ENCODE data around the gene SLC12A2.

The SLC12A2 gene

DNA sequence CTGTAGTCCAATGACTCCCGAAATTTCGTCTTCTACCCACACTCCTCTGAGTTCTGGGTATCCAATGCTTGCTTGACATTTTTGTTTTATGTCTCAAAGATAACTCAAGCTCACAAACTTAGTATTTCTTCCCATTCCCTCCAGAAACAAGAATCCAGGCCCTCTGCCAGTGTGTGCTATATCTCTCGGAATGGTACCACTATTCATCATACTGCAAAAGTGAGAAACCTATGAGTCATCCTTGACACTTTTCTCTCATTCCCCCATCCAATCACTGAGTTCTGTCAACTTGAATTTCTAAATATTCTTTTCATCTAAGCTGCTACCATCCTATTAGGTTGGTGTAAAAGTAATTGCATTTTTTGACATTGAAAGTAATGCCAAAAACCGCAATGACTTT lies 9.8 kb downstream of the SLC12A2 start:
- in situ Hi-C loops (cut with HindIII; ENCODE audit: low sequenced_read_pairs), result no loop called here

DNA sequence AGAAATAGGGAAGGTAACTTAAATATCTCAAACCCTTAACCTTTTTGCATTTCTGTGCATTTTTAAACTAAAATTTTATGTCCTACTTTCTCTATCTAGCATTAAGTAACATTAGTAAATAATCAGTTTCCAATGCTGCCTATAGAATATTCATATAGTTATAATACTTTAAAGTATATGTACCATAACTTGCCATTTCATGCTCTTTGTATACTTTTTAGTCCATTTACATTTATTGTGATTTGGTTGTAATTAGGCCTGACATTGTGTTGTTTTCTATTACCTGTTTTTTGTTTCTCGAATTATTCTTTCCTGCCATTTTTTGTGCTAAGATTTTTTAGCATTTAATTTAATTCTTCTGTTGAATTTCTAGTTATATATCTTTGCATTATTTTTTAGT lies 13.7 kb downstream of the SLC12A2 start:
- in situ Hi-C loops (cut with HindIII; ENCODE audit: low sequenced_read_pairs), result no loop called here

DNA sequence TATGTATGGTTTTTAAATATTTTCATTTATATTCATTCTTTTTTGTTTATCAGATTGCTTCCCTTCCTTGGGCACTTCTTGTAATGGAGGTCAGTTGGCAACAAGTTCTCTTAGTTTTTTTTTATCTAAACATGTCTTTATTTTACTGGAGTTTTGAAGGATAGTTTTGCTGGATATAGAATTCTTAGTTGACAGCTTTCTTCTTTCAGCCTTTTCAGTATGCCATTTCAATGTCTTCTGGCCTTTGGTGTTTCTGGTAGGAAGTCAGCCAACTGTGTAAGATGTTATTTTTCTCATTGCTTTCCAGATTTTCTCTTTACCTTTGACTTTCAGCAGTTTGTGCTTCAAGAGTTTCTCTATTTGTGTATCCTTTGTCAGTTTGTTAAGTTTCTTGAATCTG lies 14.2 kb downstream of the SLC12A2 start:
- in situ Hi-C loops (cut with HindIII; ENCODE audit: low sequenced_read_pairs), result no loop called here

GRCh38 chr5:128099944-128100343 lies 16.4 kb downstream of the SLC12A2 start:
- in situ Hi-C loops (cut with HindIII; ENCODE audit: low sequenced_read_pairs), result no loop called here

DNA sequence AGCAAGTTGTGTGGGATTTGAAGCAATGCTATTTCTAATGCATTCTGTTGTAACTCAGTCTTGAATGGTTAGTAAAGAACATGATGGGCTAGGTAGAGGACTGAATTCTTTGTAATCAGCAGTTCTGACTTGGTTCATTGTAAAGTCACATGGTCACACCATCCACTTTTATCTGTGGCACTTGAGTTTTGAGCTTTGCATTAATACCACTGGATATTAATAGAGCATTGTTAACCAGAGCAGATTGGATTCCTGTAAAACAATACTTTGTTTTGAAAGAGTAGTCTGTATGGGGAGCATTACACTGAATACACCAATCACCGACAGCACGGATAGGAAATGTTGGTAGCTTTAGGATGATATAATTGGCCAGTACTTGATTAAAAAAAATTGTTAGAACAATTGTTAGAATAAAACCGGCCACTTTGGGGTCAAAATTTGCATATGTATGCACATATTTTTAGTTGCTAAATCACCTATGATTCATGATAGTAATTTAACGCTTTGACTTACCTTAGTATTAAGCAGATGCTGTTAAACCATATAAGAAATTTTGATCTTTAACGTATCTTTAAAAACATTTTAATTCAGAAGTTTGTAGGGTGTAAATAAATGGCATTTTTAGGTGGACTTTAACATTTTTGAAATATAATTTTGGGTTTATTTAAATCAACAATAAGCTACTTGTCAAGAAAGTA lies 17.4 kb downstream of the SLC12A2 start:
- in situ Hi-C loops (cut with HindIII; ENCODE audit: low sequenced_read_pairs), result no loop called here

DNA sequence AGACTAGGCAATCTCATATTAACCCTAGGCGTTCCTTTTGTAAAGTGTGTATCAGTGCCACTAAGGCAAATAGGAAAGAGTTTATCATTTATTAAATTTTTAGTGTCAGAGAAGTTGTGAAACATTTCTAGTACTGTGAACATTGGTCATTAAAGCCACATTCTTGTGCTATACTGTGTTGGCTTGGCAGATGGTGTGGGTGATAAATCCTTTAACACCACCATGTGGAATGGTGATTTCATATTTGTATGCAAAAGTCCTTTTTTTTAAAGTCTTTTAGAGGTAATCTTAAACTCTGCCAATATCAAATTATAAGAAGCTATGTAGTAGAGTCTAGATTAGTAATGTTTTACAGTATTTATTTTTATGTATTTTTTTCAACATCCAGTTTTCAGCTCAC lies 18.1 kb downstream of the SLC12A2 start:
- in situ Hi-C loops (cut with HindIII; ENCODE audit: low sequenced_read_pairs), result no loop called here

GRCh38 chr5:128105203-128105602 lies 21.6 kb downstream of the SLC12A2 start:
- in situ Hi-C loops (cut with HindIII; ENCODE audit: low sequenced_read_pairs), result no loop called here

GRCh38 chr5:128109138-128109537 lies 25.6 kb downstream of the SLC12A2 start:
- in situ Hi-C loops (cut with HindIII; ENCODE audit: low sequenced_read_pairs), result no loop called here

- in situ Hi-C loops (cut with HindIII; ENCODE audit: low sequenced_read_pairs), result no loop called here
Observed at GRCh38 chr5:128109766-128110165, 26.2 kb downstream of the SLC12A2 start.

GRCh38 chr5:128111818-128112448 lies 28.4 kb downstream of the SLC12A2 start:
- in situ Hi-C loops (cut with HindIII; ENCODE audit: low sequenced_read_pairs), result no loop called here

DNA sequence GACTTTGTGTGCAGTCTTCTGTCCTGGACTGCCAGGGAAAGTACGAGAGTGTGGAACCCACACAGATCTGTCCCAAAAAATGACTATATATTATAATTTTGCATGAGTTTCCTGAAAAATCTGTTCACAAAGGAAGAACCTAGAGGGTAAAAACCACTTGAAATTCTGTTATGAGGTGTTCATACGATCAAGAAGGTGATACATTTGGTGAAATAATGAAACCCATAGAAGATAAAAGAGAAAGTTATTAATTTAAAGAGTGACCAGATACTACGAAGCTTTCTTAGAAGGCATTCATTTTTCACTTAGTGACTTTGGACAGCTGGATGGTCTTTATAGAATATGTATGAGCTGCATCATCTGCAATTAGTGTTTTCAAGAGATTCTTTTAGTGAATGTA lies 32.9 kb downstream of the SLC12A2 start:
- in situ Hi-C loops (cut with HindIII; ENCODE audit: low sequenced_read_pairs), result no loop called here

DNA sequence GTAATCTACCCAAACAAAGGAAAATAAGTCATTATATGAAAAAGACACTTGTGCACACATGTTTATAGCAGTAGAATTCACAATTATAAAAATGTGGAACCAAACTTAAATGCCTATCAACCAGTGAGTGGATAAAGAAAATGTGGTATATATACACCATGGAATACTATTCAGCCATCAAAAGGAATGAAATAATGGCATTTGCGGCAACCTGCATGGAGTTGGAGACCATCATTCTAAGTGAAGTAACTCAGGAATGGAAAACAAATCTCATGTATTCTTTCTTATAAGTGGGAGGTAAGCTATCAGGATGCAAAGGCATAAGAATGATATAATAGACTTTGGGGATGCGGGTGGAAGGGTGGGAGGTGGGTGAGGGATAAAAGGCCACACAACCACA lies 34.6 kb downstream of the SLC12A2 start:
- in situ Hi-C loops (cut with HindIII; ENCODE audit: low sequenced_read_pairs), result no loop called here

DNA sequence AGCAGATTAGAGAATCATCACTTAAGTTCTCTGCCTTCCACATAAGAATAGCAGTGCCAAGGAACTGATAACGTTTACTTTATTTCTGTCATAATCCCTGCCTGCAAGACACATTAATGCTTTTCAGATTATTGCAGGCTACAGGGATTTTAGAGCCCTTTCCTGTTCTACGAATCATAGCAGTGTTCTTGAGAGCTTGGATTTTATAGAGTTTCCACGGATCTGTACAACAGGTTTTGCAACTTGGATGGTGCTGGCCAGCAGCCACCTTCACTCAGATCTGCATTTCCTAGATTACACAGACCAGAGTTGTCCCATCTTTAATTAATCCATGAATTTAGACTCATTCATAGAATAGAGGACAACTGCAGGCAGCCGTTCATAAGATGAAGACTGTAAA lies 38.1 kb downstream of the SLC12A2 start:
- in situ Hi-C loops (cut with HindIII; ENCODE audit: low sequenced_read_pairs), result no loop called here

DNA sequence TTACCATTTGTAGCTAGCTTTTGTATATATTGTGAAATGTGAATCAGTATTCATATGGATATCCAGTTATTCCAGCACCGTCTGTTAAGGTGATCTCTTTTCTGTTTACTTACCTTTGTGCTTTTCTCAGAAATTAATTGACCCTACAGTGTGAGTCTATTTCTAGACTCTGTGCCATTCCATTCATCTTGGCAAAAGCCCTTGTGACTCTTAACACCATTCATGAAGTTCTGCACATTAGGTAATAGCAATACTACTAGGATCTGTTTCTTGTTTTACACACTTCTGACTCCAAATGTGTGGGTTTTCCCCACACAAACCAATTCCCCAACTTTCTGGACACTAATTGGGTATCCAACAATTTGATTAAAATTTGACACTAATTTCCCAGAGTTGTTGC lies 40.4 kb downstream of the SLC12A2 start:
- in situ Hi-C loops (cut with HindIII; ENCODE audit: low sequenced_read_pairs), result no loop called here

DNA sequence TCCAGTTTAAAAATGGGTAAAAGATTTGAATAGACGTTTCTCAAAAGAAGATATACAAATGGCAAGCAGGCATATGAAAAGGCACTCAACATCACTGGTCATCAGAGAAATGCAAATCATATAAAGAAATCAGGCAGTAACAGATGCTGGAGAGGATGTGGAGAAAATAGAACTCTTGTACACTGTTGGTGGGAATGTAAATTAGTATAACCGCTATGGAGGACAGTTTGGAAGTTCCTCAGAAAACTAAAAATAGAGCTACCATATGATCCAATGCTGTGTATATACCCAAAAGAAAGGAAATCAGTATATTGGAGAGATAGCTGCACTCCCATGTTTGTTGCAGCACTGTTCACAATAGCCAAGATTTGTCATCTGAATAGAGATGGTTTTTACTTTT lies 42.7 kb downstream of the SLC12A2 start:
- in situ Hi-C loops (cut with HindIII; ENCODE audit: low sequenced_read_pairs), result no loop called here

DNA sequence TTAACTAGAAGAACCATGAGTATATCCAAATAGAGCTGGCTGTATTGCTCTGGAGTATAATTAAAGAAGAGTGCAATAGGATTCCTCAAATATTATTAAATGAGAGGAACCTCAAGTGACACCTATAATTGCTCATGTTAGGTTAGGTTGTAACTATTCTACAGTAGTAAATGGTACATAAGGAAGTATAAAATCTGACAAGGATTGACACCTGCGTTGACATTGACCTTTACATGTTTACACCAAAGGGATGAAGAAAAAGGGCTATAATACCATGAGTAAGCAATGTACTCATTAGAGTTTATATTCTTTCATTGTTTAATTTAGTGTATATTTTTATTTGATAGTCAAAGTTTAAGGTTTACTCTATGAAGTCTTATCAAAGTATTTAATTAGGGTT lies 48.9 kb downstream of the SLC12A2 start:
- in situ Hi-C loops (cut with HindIII; ENCODE audit: low sequenced_read_pairs), result no loop called here

DNA sequence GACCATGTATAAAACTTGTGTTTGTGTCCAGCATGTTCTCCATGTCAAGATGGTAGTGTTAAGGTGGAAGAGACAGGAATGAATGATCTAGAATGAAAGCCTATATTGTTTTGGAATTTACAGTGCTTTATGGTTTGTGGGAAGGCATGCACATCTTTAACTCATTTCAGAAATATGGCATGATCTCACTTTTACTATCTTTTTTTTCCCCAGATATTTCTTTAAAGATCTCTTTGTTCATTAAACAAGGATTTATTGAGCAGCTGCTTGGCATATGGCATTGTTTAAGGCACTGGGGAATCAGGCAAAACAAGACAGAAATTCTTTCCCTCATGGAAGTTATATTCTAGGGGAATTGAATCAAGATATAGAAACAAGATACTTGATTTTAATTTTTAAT lies 51.7 kb downstream of the SLC12A2 start:
- in situ Hi-C loops (cut with HindIII; ENCODE audit: low sequenced_read_pairs), result no loop called here

GRCh38 chr5:128143911-128144310 lies 60.3 kb downstream of the SLC12A2 start:
- in situ Hi-C loops (cut with HindIII; ENCODE audit: low sequenced_read_pairs), result no loop called here

GRCh38 chr5:128144491-128144890 lies 60.9 kb downstream of the SLC12A2 start:
- in situ Hi-C loops (cut with HindIII; ENCODE audit: low sequenced_read_pairs), result no loop called here

DNA sequence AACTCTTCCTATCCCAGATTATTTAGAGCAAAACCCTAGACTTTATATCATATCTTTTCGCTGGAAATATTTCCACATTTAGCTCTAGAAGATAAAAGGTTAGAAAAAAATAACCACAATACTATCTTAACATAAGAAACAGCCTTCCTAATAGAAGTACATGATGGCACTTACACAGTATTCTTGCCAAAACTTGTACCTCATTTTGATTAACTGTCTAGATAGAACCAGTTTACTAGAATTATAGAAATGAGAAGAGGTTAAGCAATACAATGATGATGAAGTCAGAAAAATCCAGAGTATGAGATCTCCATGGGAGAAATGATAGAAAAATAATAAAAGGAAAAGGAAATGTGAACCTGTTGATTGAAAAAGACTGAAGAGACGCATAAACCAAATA lies 63.1 kb downstream of the SLC12A2 start:
- in situ Hi-C loops (cut with HindIII; ENCODE audit: low sequenced_read_pairs), result no loop called here

GRCh38 chr5:128154943-128155342 lies 71.4 kb downstream of the SLC12A2 start:
- in situ Hi-C loops (cut with HindIII; ENCODE audit: low sequenced_read_pairs), result loop anchor here (5.0 kb wide), 1 partner anchor 52 kb away; no protein-coding TSS in a partner anchor

- in situ Hi-C loops (cut with HindIII; ENCODE audit: low sequenced_read_pairs), result loop anchor here (5.0 kb wide), 1 partner anchor 52 kb away; no protein-coding TSS in a partner anchor
Observed at GRCh38 chr5:128155776-128156175, 72.2 kb downstream of the SLC12A2 start.

DNA sequence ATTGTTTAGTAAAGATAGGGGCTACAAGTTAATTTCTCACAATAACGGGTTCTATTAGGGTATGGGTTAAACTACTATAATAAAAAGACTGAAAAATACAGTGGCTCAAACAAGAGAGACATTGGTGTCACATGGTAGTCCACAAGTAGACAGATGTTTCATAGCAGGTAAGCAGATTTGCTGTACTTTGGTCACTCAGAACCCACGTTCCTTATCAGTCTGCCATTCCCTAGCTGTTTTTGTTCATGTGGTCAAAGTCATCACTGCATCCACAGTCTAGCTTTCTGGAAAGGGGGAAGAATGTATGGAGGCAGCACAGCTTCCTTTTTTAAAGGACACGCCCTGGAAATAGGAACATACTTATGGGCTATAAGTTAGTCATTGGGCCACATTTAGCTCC lies 73.0 kb downstream of the SLC12A2 start:
- in situ Hi-C loops (cut with HindIII; ENCODE audit: low sequenced_read_pairs), result loop anchor here (5.0 kb wide), 1 partner anchor 51 kb away; no protein-coding TSS in a partner anchor

Data from endothelial cell of hepatic sinusoid (primary cell).